ENCODE data around the gene ERCC1. TPM values are rescaled to one million over a fixed set of nuclear protein-coding genes. Genes with fewer than 3 reads are reported as not detected.

Gene ERCC1
- total RNA-seq, 3 donors from 2014 or later: 37.7 to 51.2 (median 46.6) TPM

DNA sequence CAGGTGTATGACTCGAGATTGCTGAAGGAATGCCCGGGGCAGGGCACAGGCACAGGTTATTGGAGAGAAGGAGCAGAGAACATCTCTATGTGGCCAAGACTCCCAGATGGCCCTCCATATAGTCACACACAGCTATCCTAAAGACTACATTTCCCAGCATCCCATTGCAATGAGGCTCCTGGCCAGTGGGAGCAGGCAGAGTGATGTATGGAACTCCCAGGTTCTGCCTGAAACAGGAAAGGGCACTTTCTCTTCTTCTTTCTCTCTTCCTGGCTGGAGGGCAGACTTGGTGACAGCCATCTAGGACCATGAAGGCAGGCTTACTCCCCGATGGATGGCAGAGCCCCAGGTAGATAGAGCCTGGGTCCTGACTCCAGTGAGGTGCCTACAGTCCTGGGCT is 32.4 kb downstream of the ERCC1 start:
- H3K36me3 ChIP-seq (ENCODE audit: low read depth): no peaks in the 10 kb centered on the region

DNA sequence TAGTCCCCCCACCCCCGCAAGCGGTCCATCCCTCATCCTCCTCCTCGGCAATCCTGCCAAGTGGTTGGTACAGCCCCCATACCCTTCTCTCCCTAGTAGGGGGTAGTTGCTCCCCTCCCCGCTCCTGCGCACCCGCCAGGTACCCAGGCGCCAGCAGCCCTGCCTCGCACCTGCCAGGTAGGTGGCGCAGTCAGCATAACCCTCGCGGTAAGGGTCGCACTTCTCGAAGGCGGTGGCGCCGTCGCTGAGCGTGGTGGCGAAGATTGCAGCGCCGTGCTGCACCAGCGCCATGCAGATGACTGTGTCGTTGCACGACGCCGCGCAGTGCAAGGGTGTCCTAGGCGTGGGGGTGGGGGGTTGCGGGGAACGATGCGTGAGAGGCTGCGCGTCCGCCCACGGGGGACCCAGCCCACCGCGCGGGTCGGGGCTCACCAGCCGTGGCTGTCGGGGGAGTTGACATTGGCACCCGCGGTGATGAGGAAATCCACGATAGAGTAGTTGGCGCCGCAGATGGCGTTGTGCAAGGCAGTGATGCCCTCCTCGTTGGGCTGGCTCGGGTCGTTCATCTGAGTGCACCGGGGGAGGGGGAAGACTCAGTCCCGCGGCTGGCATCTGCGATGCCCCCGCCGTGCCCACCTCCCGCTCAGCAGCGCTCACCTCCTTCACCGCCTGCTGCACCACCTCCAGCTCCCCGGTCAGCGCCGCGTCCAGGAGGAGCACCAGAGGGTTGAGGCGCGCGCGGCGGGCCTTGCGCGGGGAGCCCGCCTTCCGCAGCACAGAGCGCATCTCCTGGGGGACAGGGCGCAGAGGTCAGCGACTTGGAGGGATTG is 38.1 kb downstream of the ERCC1 start:
- ATAC-seq (peak; percentile 24), DNase-seq (no peak)
- H3K4me1 ChIP-seq (ENCODE audit: low read depth): no peaks in the 10 kb centered on the region
- H3K36me3 ChIP-seq (ENCODE audit: low read depth): no peaks in the 10 kb centered on the region
- intact Hi-C loops (cut with DNase I, micrococcal nuclease): no loop called here
- TF ChIP-seq, protein P1, sequence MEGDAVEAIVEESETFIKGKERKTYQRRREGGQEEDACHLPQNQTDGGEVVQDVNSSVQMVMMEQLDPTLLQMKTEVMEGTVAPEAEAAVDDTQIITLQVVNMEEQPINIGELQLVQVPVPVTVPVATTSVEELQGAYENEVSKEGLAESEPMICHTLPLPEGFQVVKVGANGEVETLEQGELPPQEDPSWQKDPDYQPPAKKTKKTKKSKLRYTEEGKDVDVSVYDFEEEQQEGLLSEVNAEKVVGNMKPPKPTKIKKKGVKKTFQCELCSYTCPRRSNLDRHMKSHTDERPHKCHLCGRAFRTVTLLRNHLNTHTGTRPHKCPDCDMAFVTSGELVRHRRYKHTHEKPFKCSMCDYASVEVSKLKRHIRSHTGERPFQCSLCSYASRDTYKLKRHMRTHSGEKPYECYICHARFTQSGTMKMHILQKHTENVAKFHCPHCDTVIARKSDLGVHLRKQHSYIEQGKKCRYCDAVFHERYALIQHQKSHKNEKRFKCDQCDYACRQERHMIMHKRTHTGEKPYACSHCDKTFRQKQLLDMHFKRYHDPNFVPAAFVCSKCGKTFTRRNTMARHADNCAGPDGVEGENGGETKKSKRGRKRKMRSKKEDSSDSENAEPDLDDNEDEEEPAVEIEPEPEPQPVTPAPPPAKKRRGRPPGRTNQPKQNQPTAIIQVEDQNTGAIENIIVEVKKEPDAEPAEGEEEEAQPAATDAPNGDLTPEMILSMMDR (IDR thresholded peaks at IDR 0.05): no peak
- no peaks in the 10 kb centered on the region for H3K9me3 ChIP-seq
- no peak overlapping the region for H3K4me3 ChIP-seq

More for the DNA sequence above, 32.4 kb downstream of the ERCC1 start:
- H3K4me3 ChIP-seq: no peak overlapping the region
- DNase-seq (no peak), ATAC-seq (peak; percentile 64)
- TF ChIP-seq, protein P1 (IDR thresholded peaks at IDR 0.05): no peak
- intact Hi-C loops (cut with DNase I, micrococcal nuclease): no loop called here
- no peaks in the 10 kb centered on the region for H3K9me3 ChIP-seq
- H3K4me1 ChIP-seq (ENCODE audit: low read depth): no peaks in the 10 kb centered on the region

DNA sequence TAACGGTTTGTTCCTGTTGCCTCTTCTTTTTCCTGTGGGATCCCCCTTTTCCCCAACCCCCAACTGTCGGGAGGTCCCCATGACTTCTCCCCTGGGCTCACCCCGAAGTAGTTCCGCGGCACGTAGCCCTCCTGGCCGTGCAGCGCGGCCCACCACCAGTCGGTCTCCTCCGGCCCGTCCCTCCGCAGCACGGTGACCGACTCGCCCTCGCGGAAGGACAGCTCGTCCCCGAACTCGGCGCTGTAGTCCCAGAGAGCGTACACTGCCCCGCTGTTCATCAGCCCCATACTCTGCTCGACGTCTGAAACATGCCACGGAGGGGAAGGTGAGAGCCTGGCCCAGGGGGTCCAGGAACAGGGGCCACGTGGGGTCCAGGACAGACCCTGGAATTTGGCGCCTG is 41.3 kb downstream of the ERCC1 start:
- intact Hi-C loops (cut with DNase I, micrococcal nuclease): no loop called here
- no peak overlapping the region for H3K4me3 ChIP-seq
- no peaks in the 10 kb centered on the region for H3K4me1 ChIP-seq (ENCODE audit: low read depth)
- DNase-seq: no peak
- TF ChIP-seq, protein P1 (IDR thresholded peaks at IDR 0.05): no peak
- ATAC-seq: no peak
- no peaks in the 10 kb centered on the region for H3K36me3 ChIP-seq (ENCODE audit: low read depth)
- H3K9me3 ChIP-seq: no peaks in the 10 kb centered on the region

DNA sequence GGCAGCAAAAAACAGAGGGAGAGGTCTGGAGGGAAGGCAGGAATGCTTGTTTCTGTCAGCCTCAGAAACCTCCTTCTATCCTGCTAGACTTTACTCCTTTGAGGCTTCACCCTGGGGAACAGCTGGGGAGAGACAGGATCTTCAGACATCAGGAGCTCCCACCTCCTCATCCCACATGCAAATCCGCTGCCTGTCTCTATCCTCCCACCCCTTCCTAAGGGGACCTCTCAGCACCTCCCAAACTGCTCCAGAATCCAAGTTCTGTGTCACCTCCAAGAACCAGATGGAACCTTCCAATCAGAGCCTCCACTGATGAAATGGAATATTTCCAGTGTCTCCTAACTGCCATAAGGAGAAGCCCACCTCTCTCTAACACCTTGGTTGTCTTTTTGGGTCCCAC is 43.6 kb downstream of the ERCC1 start:
- Histone ChIP-seq H3K9me3 (no peaks in the 10 kb centered on the region), H3K36me3 (ENCODE audit: low read depth) (no peaks in the 10 kb centered on the region), H3K4me3 (no peak overlapping the region), H3K4me1 (ENCODE audit: low read depth) (no peaks in the 10 kb centered on the region)
- intact Hi-C loops (cut with DNase I, micrococcal nuclease): no loop called here
- no peak for ATAC-seq
- TF ChIP-seq, protein P1 (IDR thresholded peaks at IDR 0.05): no peak
- DNase-seq: no peak

DNA sequence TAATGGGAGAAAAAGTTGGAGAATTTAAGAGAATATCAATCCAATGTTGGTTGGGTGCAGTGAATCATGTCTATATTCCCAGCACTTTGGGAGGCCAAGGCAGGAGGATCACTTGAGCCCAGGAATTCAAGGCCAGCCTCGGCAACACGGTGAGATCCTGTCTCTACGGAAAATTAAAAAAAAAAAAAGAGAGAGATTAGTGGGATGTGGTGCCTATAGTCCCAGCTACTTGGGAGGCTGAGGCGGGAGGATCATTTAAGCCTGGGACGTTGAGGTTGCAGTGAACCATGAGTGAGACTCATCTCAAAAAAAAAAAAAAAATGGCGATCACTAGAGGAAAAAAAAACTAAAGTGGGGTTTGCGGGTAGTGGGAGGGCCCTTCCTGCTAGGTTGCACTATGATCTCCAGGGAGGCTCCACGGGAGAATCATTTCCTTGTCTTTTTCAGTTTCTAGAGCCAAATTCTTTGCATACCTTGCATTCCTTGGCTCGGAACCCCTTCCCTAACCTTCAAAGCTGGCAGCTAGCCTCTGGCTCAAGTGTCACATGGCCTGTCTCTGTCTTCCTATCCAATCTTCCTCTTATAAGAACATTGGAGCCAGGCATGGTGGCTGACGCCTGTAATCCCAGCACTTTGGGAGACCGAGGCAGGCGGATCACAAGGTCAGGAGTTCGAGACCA is 47.5 kb downstream of the ERCC1 start:
- intact Hi-C loops (cut with DNase I, micrococcal nuclease): no loop called here
- TF ChIP-seq, protein P1 (IDR thresholded peaks at IDR 0.05): no peak
- ATAC-seq: no peak
- no peaks in the 10 kb centered on the region for H3K36me3 ChIP-seq (ENCODE audit: low read depth)
- no peaks in the 10 kb centered on the region for H3K4me1 ChIP-seq (ENCODE audit: low read depth)
- no peak for DNase-seq
- H3K4me3 ChIP-seq: no peak overlapping the region
- H3K9me3 ChIP-seq: no peaks in the 10 kb centered on the region

Data from mucosa of descending colon (tissue), 3 donors.